H1 (cell line): ENCODE data around the gene MRPL55. TPM values are rescaled to one million over a fixed set of nuclear protein-coding genes. Genes with fewer than 3 reads are reported as not detected.

Experiments used
- BCL11A ChIP-seq, 2 experiments: IDR thresholded peaks; one replicate each; pipeline ENCODE4 v1.6.1; 2011; ENCODE audit warnings: low read depth in 2 of 2, low read length in 2 of 2, mild to moderate bottlenecking in 2 of 2
- EGR1 ChIP-seq: IDR thresholded peaks from 2 replicates; pipeline ENCODE4 v1.6.1; 2011; ENCODE audit warnings: low read depth, low read length, borderline replicate concordance
- TAF7 ChIP-seq: optimal IDR thresholded peaks from 2 replicates; pipeline ENCODE3; 2011; ENCODE audit warnings: low read depth, mild to moderate bottlenecking, inconsistent platforms, low read length, moderate library complexity, borderline replicate concordance
- polyA plus RNA-seq, 7 experiments: library from polyadenylated mRNA; depleted of rRNA in 3 of 7; stranded (reverse) in 5 of 7; unstranded in 2 of 7; fragments of >200 nt in 5 of 7; fragments of 200-250 nt in 2 of 7; gene quantifications; 1 replicate in 5 of 7; 2 replicates in 1 of 7; 4 replicates in 1 of 7; pipeline versions ENCODE4 v1.2.1 to v1.2.3, GENCODE V29; 2011 to 2013; ENCODE audit warnings: missing spikeins in 2 of 7, mixed read lengths in 2 of 7
- total RNA-seq: library from RNA; stranded (reverse); fragmentation: NEBNext Ultra II Directional; extraction: Animal tissue kit (Norgen Biotek cat#: 25700); gene quantifications from 2 replicates; pipeline ENCODE4 v1.2.1, GENCODE V29; 2021

Gene MRPL55
- total and polyA plus RNA-seq, 2 of the 8 experiments (the other 6 are each of a cell fraction or from before 2014, with no cell fraction given) = 59.0 to 244 TPM

GRCh38 chr1:228149406-228150119 lies 40.5 kb upstream of the MRPL55 start, which contains the start of gene GJC2 (continued):
- no peak for TF ChIP-seq EGR1
- TF ChIP-seq BCL11A (IDR thresholded peaks at IDR 0.05; ENCODE audit: low read depth in 2 of 2, low read length in 2 of 2) = no peak
- no peak for TF ChIP-seq TAF7
- TF ChIP-seq, all 59 proteins: peak for 0
